Choroid plexus epithelial cell (primary cell): ENCODE measurements around the gene STK33.

ENCODE experiments used
- DNase-seq: peaks from one replicate; pipeline ENCODE4 v3.0.0-alpha.2; 2010; ENCODE audit warnings: low read depth
- H3K4me3 ChIP-seq: 2 replicates; pipeline ENCODE4 v1.5.1; 2011; ENCODE audit warnings: low read depth, mild to moderate bottlenecking, control low read depth, low read length, moderate library complexity
- TF ChIP-seq, protein P1 (sequence below): conservative IDR thresholded peaks from 2 replicates; pipeline ENCODE4 v1.5.1; 2011; ENCODE audit warnings: low read depth, mild to moderate bottlenecking, control low read depth, inconsistent platforms, low read length, moderate library complexity

The STK33 gene

DNA sequence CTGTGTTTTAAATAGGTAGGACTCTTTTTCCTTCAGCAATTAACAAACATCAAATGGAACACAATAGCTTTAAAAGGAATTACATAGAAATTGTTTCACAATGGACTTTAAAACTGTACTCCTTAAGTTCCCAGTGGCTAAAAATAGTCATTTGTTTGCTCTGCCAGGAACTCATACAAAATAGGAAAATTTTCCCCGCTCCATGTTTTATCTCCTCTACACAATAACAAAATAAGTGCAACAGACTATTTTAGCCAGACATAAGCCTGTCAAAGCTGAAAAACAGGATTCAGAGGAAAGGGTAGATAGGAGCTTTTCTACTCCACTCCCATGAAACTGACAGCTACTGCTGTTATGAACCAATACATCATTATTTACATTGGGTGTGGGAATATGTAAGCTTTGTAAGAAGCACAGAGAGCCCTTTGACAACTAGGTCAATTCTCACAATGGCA lies 90.1 kb downstream of the STK33 start:
- DNase-seq, result no peak
- TF ChIP-seq, protein P1, sequence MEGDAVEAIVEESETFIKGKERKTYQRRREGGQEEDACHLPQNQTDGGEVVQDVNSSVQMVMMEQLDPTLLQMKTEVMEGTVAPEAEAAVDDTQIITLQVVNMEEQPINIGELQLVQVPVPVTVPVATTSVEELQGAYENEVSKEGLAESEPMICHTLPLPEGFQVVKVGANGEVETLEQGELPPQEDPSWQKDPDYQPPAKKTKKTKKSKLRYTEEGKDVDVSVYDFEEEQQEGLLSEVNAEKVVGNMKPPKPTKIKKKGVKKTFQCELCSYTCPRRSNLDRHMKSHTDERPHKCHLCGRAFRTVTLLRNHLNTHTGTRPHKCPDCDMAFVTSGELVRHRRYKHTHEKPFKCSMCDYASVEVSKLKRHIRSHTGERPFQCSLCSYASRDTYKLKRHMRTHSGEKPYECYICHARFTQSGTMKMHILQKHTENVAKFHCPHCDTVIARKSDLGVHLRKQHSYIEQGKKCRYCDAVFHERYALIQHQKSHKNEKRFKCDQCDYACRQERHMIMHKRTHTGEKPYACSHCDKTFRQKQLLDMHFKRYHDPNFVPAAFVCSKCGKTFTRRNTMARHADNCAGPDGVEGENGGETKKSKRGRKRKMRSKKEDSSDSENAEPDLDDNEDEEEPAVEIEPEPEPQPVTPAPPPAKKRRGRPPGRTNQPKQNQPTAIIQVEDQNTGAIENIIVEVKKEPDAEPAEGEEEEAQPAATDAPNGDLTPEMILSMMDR, result no peak

DNA sequence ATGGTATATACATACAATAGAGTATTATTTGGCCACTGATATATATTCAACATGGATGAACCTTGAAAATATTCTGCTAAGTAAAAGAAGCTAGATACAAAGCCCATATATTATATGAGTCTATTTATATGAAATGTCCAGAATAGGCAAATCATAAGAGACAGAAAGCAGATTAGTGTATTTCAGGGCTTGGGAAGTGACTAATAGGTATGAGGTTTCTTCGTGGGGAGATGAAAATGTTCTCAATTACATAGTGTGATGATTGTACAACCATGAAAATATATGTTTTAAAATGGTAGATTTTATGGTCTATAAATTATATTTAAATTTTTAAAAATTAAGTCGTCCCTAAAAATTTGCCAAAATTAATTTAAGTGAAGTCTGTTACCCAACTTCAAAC lies 92.2 kb downstream of the STK33 start:
- DNase-seq, result peak; percentile 25
- H3K4me3 ChIP-seq, result no peak overlapping the region
- TF ChIP-seq, protein P1, result no peak

More for the DNA sequence above, 90.1 kb downstream of the STK33 start:
- no peak overlapping the region for H3K4me3 ChIP-seq

DNA sequence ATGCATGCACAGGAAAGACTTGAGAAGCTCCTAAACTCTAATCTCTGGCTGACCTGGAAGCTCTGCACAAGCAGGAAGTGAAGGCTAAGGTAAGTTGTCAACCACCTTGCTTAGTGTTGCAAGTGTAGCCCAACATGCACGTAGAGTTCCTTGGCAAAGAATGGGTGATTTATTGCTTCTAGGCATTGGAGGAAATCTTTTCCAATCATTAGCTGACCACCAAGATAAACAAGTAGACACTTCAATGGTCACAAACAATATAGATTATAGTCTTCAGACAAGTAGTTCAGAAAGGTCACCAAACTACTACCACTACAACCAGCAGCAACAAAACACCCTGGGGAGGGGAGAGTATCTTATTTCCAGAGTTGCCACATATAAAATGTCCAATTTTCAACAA lies 105.6 kb downstream of the STK33 start:
- no peak overlapping the region for H3K4me3 ChIP-seq
- no peak for DNase-seq
- TF ChIP-seq, protein P1, result no peak

DNA sequence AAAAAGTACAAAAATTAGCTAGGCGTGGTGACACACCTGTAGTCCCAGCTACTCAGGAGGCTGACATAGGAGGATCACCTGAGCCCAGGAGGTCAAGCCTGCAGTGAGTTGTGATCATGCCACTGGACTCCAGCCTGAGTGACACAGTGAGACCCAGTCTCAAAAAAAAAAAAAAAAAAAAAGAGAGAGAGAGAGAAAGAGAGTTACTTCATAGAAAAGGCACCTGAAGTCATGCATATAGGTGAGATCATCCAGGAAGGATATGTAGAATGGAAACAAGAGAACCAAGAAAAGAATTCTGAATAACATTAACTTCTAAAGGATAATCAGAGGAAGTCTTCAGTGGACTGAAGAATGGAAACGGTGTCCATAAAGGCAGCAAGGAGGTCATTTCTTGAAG lies 106.8 kb downstream of the STK33 start:
- TF ChIP-seq, protein P1, result no peak
- H3K4me3 ChIP-seq, result no peak overlapping the region
- DNase-seq, result no peak

DNA sequence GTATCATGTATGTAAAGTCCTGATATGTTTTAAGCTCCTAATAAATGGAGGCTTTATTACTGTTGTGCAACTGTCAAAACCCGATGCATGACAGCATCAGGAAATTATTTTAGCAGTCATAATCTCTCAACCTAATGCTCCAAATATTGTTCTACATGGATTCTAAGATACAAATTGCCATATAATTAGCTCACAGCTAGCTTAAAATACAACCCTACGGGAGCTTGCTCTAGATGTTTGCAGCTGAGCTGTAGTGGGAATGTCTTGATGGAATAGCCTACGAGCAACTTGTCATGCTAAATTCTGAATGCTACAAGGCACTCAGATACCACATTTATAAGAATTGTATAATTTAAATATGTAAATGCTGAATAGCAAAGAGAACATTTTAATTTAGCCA lies 109.8 kb downstream of the STK33 start:
- no peak for DNase-seq
- TF ChIP-seq, protein P1, result no peak
- no peak overlapping the region for H3K4me3 ChIP-seq

DNA sequence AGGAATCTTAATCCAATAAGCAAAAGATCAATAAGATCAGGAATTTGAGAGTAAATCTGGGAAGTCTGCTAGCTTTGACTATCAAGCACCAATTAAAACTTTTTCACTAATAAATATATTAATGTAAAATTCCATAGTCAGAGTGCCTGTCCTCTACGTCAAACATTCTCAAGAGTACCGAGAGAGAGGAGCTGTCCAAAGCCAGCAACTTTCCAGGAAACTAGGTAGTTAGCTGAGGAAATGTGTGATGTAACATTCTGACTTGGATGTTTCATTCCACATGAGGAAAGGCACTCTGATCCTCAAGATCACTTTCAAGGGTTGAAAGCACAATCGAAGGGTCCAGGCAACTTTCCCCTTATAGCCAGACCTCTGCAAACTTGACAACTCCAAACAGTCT lies 113.2 kb downstream of the STK33 start:
- no peak for DNase-seq
- TF ChIP-seq, protein P1, result no peak
- no peak overlapping the region for H3K4me3 ChIP-seq

DNA sequence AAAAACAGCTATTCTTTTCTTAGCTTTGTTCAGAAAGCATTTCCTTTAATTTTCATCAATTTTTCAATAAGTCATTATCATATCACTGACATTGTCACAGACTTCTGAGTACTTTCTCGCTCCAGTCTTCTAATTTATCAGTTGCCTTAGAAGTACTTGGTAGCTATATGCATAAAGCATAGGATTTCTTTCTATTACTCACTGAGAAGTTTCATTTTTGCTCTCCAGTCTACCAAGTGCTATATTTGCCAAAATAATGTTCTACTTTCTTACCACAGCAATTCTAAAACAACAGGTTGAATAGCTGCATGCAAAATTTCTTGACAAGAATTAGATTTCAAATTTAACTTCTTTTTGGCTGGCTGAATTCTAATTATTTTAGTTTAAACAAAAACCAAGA lies 116.3 kb downstream of the STK33 start:
- no peak overlapping the region for H3K4me3 ChIP-seq
- TF ChIP-seq, protein P1, result no peak
- DNase-seq, result no peak
